Neutrophil (primary cell): ENCODE data around the gene AMOTL1.
"Not testable (repeated sequence)": the region's sequence is repeated elsewhere in the genome, so short reads cannot be mapped to it uniquely, and the experiment has no call there.

ENCODE experiments used
- H3K27ac ChIP-seq: fragments of 200-600 bp; sonication (generic); 2 replicates; pipeline ENCODE4 v1.5.1; 2016; ENCODE audit warnings: mild to moderate bottlenecking, moderate library complexity
- H3K27me3 ChIP-seq: fragments of 200-600 bp; sonication (generic); 2 replicates; pipeline ENCODE4 v1.6.0; 2016; ENCODE audit warnings: mild to moderate bottlenecking
- H3K36me3 ChIP-seq: fragments of 200-600 bp; sonication (generic); 2 replicates; pipeline ENCODE4 v1.5.1; 2017
- H3K4me1 ChIP-seq, 2 experiments: fragments of 200-600 bp in 1 of 2; sonication (generic) in 1 of 2; 1 replicate in 1 of 2; 2 replicates in 1 of 2; pipeline versions ENCODE4 v1.5.1 to v1.6.1; 2013 to 2016; ENCODE audit warnings: low read depth in 1 of 2, low read length in 1 of 2, mild to moderate bottlenecking in 1 of 2, moderate library complexity in 1 of 2; ENCODE audit not compliant: control insufficient read depth in 1 of 2, insufficient read depth in 1 of 2
- H3K4me3 ChIP-seq, 2 experiments: fragments of 200-600 bp in 1 of 2; sonication (generic) in 1 of 2; 1 replicate in 1 of 2; 2 replicates in 1 of 2; pipeline ENCODE4 v1.5.1; 2013 to 2016; ENCODE audit warnings: low read depth in 1 of 2, low read length in 1 of 2, mild to moderate bottlenecking in 1 of 2, moderate library complexity in 1 of 2
- H3K9me3 ChIP-seq: fragments of 200-600 bp; sonication (generic); 2 replicates; pipeline ENCODE4 v1.5.1; 2016
- TF ChIP-seq, protein P1 (sequence below): fragments of 200-600 bp; sonication (generic); IDR thresholded peaks from 2 replicates; pipeline ENCODE4 v1.5.1; 2016; ENCODE audit warnings: antibody characterized with exemption

Gene AMOTL1

DNA sequence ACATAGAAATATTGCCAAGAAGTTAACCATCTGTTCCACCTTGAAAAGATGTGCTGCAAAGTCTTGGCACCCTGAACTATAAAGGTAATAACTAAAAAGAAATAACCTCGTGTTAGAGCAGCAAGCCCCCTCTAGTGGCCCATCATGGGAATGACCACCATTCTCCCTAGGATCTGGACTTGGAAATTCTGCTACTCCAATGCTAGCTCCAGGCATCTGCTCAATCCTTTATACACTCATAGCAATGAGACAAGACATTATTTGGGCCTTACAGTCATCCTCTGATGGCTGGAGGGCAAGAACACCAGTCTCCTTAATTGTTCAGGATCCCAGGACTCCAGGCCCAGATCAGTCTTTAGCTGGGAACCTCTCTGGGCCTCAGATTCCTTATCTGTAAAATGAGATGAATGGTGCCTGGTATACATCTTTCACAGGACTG, 129.2 kb downstream of the AMOTL1 start:
- Histone ChIP-seq H3K36me3 (no peaks in the 10 kb centered on the region), H3K9me3 (no peaks in the 10 kb centered on the region), H3K4me1 (no peaks in the 10 kb centered on the region), H3K4me3 (no peak overlapping the region), H3K27ac (no peak overlapping the region), H3K27me3 (no peaks in the 10 kb centered on the region)
- TF ChIP-seq, protein P1, sequence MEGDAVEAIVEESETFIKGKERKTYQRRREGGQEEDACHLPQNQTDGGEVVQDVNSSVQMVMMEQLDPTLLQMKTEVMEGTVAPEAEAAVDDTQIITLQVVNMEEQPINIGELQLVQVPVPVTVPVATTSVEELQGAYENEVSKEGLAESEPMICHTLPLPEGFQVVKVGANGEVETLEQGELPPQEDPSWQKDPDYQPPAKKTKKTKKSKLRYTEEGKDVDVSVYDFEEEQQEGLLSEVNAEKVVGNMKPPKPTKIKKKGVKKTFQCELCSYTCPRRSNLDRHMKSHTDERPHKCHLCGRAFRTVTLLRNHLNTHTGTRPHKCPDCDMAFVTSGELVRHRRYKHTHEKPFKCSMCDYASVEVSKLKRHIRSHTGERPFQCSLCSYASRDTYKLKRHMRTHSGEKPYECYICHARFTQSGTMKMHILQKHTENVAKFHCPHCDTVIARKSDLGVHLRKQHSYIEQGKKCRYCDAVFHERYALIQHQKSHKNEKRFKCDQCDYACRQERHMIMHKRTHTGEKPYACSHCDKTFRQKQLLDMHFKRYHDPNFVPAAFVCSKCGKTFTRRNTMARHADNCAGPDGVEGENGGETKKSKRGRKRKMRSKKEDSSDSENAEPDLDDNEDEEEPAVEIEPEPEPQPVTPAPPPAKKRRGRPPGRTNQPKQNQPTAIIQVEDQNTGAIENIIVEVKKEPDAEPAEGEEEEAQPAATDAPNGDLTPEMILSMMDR = peak; percentile 76

DNA sequence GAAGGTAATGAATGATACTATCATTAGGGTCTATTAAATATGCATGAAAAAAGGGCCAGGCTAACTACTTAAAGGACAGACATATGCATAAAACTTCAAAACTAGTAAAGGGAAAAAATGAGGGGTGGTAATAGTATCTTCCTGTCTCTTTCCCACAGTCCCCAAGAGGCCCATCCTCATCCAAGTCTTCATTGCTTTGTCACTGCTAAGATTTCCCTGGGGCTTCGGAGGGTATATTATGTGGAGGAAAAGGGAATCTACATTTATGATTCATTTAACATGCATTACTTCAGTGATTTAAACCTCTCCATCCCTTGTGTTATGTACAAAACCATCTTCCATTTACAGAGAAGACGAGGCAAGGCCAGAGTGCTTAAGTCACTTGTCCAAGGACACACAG, 139.1 kb downstream of the AMOTL1 start:
- H3K27me3 ChIP-seq = no peaks in the 10 kb centered on the region
- H3K27ac ChIP-seq = no peak overlapping the region

GRCh38 chr11:94909371-94909820, 141.2 kb downstream of the AMOTL1 start:
- H3K4me1 ChIP-seq = no peaks in the 10 kb centered on the region
- no peaks in the 10 kb centered on the region for H3K27me3 ChIP-seq
- no peak overlapping the region for H3K27ac ChIP-seq
- TF ChIP-seq, protein P1 = no peak
- no peaks in the 10 kb centered on the region for H3K36me3 ChIP-seq
- H3K4me3 ChIP-seq = no peak overlapping the region
- H3K9me3 ChIP-seq = no peaks in the 10 kb centered on the region

More for the DNA sequence above, 139.1 kb downstream of the AMOTL1 start:
- H3K9me3 ChIP-seq = no peaks in the 10 kb centered on the region
- H3K36me3 ChIP-seq = no peaks in the 10 kb centered on the region
- TF ChIP-seq, protein P1 = no peak
- no peaks in the 10 kb centered on the region for H3K4me1 ChIP-seq
- no peak overlapping the region for H3K4me3 ChIP-seq

DNA sequence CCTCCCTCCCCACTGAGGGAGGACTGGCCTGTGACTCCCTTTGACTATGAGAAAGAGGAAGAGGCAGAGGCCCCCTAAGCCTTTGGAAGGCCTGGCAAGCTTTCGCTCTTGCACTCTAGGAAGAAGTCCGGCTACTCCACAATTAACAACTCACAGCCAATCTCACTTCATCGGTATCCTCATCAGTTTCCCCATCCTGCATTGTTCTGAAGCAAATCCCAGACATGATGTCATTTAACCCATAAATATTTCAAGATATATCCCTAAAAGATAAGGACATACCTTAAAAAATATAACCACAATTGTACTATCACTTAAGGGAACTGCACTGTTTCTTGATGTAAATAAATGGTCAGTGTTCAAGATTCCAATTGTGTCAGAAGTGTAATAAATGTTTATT, 142.1 kb downstream of the AMOTL1 start:
- TF ChIP-seq, protein P1 = no peak
- Histone ChIP-seq H3K27ac (no peak overlapping the region), H3K4me1 (no peaks in the 10 kb centered on the region)

GRCh38 chr11:94910779-94911178, 142.6 kb downstream of the AMOTL1 start:
- no peak overlapping the region for H3K4me3 ChIP-seq
- no peaks in the 10 kb centered on the region for H3K4me1 ChIP-seq
- no peak overlapping the region for H3K27ac ChIP-seq
- H3K36me3 ChIP-seq = no peaks in the 10 kb centered on the region
- no peaks in the 10 kb centered on the region for H3K9me3 ChIP-seq
- TF ChIP-seq, protein P1 = no peak
- no peaks in the 10 kb centered on the region for H3K27me3 ChIP-seq

More for the DNA sequence above, 142.1 kb downstream of the AMOTL1 start:
- H3K36me3 ChIP-seq = no peaks in the 10 kb centered on the region
- H3K4me3 ChIP-seq = no peak overlapping the region
- no peaks in the 10 kb centered on the region for H3K9me3 ChIP-seq
- no peaks in the 10 kb centered on the region for H3K27me3 ChIP-seq

DNA sequence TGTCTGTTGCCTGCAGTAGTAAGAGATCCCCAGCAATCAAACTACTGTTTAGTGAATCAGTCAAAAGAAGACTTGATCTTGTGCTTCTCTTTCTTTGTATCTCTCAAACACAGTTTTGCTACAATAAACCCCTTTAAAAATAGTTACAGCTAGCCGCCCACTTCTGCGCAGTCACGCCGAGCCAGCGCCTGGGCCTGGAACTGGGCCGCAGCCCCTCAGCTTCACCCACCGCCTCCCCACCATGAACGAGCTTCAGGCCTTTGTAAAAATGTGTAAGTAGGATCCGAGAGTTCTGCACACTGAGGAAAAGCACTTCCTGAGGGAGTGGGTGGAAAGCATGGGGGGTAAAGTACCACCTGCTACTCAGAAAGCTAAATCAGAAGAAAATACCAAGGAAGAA, 144.7 kb downstream of the AMOTL1 start:
- H3K27ac ChIP-seq = no peak overlapping the region
- no peaks in the 10 kb centered on the region for H3K9me3 ChIP-seq
- no peaks in the 10 kb centered on the region for H3K36me3 ChIP-seq
- no peak overlapping the region for H3K4me3 ChIP-seq
- H3K4me1 ChIP-seq = no peaks in the 10 kb centered on the region
- TF ChIP-seq, protein P1 = no peak
- no peaks in the 10 kb centered on the region for H3K27me3 ChIP-seq

DNA sequence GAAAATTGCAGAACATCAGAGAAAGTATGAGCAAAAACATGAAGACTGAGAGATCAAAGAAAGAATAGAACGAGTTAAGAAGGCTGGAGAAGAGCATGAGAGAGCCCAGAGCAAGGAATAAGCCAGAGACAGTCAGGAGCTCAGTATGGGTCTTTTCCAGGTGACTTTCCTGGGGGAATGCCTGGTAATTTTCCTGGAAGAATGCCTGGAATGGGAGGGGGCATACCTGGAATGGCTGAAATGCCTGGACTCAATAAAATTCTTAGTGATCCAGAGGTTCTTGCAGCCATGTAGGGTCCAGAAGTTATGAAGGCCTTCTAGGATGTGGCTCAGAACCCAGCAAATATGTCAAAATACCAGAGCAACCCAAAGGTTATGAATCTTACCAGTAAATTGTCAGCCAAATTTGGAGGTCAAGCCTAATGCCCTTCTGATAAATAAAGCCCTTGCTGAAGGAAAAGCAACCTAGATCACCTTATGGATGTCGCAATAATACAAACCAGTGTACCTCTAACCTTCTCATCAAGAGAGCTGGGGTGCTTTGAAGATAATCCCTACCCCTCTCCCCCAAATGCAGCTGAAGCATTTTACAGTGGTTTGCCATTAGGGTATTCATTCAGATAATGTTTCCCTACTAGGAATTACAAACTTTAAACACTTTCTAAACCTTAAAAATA, 145.7 kb downstream of the AMOTL1 start:
- H3K4me3 ChIP-seq, H3K27ac ChIP-seq, H3K4me1 ChIP-seq, H3K27me3 ChIP-seq, H3K9me3 ChIP-seq, H3K36me3 ChIP-seq: not testable (repeated sequence)
